SKM-1 treated with dmso at 0.1 percent for 144 hours (cell line): ENCODE data around the gene PLA2G5.
"Not testable (repeated sequence)": the region's sequence is repeated elsewhere in the genome, so short reads cannot be mapped to it uniquely, and the experiment has no call there.

Experiments
- DNase-seq: peaks from one replicate; lab custom pipeline; 2025; ENCODE audit not compliant: unreplicated experiment; lab: John Stamatoyannopoulos, UW

PLA2G5 gene

DNA sequence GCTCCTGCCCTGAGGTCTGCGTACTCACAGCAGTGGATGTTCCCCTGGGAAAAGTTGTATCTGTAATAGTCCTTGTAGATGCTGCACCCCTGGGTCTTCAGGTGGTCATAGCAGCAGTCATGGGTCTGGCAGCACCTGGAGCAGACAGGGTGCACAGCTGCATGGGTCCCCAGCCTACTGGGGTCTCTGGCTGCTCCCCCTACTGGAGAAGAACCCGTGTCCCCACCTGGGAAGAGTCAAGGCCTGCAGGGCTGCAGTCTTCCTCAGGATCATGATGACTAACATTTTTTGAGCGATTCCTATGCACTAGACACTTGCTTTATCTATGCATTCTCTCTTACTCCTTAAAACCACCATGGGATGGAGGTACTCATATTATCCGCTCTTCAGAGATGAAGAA is 45.5 kb downstream of the PLA2G5 start:
- no peak for DNase-seq

- DNase-seq, result no peak
Observed at GRCh38 chr1:20115916-20116315, 45.9 kb downstream of the PLA2G5 start.

DNA sequence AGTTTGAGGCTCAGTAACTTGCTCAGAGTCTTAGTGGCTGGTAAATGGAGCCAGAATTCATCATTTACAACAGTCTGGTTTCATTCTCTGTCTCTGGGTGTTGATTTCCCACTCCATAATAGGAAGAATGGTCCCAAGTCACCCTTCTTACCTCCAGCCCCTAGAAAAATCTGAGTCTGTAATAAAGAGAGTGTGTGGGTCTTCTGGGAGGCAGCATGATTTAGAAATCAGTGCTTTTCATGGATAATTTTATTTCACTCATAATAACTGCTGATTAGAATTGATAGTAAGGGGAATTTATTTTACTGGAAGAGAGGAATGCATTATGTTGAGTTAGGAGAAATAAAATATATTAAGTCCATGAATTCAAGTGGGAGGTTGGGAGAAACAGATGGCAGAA is 47.2 kb downstream of the PLA2G5 start:
- no peak for DNase-seq

DNA sequence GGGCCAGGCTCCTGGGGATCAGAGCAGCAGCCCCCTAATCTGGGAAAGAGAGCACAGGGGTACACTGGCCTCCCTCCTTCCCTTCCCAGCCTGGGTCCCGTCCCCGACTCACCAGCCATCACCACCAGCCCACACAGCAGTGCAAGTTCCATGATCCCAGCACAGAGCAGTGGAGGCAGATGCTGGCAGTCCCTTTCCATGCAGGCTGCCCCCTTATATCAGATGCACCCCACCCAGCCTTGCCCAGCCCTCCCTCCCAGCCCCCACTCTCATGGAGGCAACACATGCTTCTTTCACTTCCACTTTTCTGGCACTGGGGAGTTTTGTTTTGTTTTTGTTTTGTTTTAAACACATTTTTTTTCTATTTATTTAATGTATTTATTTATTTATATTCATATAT is 49.4 kb downstream of the PLA2G5 start, which contains the start of gene PLA2G2D:
Gene PLA2G2D, minus strand, starts transcription at position 190 of the 400 bp plus-strand sequence. Its CDS starts 38 bp downstream, at position 152.
- DNase-seq, result no peak

- DNase-seq, result no peak
Observed at GRCh38 chr1:20120796-20121195, 50.8 kb downstream of the PLA2G5 start.

DNA sequence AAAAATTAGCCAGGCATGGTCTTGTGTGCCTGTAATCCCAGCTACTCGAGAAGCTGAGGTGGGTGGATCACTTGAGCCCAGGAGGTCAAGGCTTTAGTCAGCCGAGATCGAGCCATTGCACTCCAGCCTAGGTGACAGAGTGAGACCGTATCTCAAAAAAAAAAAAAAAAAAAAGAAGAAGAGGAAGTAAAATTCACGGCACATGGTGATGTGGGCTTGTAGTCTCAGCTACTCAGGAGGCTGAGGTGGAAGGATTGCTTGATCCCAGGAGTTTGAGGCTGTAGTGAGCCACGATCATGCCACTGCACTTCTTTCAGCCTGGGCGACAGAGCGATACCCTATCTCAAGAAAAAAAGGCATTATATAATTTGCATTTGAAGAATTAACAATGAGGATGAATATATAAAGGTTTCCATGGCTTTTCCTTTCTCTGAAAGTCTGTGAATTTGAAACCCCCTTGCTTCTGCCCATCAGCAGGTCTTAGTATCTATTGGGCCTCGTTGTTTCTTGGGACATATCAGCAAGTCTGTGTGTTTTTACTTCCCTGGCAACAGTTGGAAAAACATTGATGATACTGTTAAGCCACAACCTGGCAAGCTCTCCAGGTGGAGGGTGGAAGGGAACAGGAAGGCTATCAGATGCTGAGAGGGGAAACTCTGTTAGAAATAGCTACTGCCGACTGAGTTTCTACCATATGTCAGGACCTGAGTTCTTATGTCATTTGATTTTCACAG is 53.9 kb downstream of the PLA2G5 start:
- no peak for DNase-seq

- DNase-seq, result no peak
Observed at GRCh38 chr1:20124456-20125057, 54.6 kb downstream of the PLA2G5 start.

DNA sequence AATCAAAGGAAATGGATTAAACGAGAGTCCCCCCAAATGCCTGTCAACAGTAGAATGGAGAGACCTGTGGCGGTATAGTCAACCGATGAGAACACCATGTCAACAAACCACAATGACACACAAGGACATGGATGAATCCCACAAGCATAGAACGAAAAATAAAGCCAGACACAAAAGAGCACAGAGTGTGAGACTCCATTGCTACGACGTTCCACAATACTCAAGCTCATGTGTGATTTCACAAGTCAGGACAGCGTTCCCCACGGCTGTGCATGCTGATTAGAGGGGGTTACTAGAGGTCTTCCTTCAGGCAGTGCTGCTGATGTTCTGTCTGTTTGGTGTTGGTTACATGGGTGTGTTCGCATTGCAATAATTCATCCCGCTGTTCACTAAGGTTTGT is 55.1 kb downstream of the PLA2G5 start:
- no peak for DNase-seq

- DNase-seq, result no peak
Observed at GRCh38 chr1:20126041-20126805, 56.2 kb downstream of the PLA2G5 start.

DNA sequence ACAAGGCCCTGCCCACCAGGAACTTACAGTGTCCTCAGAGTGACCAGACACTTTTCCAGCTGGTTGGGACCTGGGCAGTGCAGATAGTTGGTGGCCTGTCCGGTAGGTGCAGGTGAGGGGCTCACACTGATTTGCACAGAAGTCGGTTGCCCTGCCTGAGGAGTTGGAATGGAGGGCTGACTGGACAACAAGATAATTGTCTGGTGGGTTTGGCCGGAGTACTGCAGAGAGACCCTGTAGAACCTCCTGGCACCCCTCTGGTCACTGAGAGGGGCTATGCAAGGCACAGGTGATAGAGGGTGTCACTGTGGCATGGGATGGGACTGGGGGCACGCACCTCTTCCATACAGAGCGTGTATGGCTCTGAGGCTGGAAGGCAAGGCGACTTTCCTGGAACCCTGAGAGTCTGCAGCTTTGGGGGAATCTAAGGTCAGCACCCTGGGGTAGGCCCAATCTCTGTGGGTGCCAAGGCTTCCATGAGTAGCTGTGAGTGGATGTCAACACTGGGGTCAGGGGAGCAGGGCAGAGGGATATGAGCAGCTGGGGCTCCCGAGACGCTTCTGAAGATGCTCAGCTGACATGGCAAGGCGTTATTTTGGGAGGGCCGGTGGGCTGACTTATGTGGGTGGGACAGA is 56.9 kb downstream of the PLA2G5 start:
- no peak for DNase-seq

DNA sequence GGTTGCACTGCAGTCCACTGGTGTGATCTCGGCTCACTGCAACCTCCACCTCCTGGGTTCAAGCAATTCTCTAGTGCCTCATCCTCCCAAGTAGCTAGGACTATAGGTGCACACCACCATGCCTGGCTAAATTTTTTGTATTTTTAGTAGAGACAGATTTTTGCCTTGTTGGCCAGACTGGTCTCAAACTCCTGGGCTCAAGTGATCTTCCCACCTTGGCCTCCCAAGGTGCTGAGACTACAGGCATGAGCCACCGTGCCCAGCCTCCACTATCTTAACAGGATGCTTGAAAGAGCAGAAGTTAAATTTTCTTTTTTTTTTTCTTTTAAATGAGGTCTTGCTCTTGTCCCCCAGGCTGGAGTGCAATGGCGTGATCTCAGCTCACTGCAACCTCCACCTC is 60.5 kb downstream of the PLA2G5 start:
- not testable (repeated sequence) for DNase-seq

GRCh38 chr1:20134995-20135394 is 65.0 kb downstream of the PLA2G5 start:
- DNase-seq, result no peak

GRCh38 chr1:20136249-20136648 is 66.3 kb downstream of the PLA2G5 start:
- DNase-seq, result no peak

DNA sequence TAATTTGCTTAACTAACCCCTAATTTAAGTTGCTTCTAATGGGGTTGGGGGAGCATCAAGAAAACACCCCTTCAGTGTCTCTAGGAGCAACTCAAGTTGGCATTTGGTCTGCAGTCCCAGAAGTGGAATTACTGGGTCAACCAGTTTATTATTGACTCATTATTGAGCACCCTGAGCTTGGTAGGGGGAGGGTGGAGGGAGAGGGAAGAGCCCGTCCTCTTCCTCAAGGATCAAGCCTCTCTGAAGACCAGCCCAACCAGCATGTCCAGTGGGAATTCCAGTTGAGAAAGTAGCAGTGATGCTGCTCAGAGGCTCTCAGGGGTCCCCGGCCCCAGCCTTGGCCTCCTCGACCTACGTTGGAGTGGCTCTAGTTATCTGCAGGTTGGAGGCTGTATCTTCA is 67.1 kb downstream of the PLA2G5 start:
- no peak for DNase-seq

DNA sequence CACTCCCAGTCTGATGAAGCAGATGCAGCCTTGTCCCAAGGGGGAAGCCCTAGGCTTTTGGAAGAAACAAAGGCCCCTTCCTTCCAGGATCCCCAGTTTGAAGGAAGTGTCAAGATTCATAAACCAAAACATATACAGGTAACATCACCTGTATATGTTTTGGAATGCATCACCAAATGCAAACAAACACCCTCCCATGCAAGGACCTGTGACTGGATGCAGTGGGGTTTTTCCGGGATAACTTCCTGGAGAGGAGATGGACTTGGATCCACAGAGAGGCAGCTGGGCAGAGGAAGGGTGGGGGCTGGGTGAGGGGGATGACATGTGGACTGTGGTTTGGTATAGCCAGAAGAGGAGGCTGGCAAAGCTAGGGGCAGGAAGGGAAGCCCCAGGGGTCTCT is 67.6 kb downstream of the PLA2G5 start:
- DNase-seq, result no peak

DNA sequence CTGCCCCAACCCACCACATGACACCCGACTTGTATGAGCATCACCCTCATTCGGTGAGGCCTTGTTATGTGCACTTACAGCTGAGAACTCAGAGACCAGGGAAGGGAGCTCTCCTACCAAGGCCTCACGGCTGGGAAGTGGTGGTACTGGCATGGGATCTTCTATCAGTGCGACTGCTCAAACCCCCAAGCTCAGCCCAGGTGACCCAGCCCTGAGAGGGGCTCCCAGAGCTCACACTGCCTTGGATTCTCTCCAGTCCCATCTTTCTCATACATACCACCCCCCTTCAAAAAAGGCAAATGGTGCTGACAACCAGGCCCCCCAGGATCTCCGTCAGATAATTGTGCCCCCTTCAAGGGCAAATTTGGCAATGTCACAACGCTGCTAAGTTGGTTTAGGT is 68.4 kb downstream of the PLA2G5 start:
- no peak for DNase-seq

DNA sequence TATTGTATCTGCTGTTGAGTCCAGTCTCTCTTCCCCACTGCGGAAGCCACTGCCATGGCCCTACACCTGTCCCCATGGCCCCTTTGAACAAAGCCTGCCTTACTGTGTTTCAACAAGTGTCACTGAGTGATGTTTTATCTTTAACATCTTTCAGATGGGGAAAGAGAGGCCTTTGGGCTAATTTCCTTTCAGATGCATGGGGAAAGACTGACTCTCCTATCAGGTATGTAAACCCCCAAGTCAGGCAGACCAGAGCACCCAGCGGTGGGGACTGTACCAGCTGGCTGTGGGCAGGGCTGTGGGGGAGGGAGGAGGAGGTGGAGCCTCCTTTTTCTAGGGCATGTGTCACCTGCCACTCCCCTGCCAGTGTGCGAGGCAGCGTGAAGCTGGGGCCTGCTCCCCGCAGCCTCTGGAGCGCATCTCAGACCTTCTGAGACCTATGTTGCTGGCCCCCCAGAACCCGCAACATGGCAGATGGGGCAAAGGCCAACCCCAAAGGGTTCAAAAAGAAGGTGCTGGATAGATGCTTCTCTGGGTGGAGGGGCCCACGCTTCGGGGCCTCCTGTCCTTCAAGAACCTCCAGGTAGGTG is 69.1 kb downstream of the PLA2G5 start, which contains the start of gene PLA2G2F:
Gene PLA2G2F, plus strand, starts transcription at position 363 of the 590 bp plus-strand sequence. Its CDS starts 105 bp downstream, at position 468.
- no peak for DNase-seq

GRCh38 chr1:20139776-20140612 is 70.0 kb downstream of the PLA2G5 start:
- no peak for DNase-seq

- DNase-seq, result no peak
Observed at GRCh38 chr1:20141001-20141400, 71.0 kb downstream of the PLA2G5 start.

- no peak for DNase-seq
Observed at GRCh38 chr1:20141466-20141865, 71.5 kb downstream of the PLA2G5 start.
